Neuron (in vitro differentiated cells): ENCODE results near the gene CLCA2.
"Not testable (repeated sequence)": the region's sequence is repeated elsewhere in the genome, so short reads cannot be mapped to it uniquely, and the experiment has no call there.

ENCODE experiments used
- H2AFZ ChIP-seq: one replicate; pipeline ENCODE4 v1.6.1; 2013; ENCODE audit warnings: low read depth, mild to moderate bottlenecking, inconsistent platforms, low read length, moderate library complexity
- H3K27me3 ChIP-seq: one replicate; pipeline ENCODE4 v1.6.1; 2013; ENCODE audit warnings: low read length; ENCODE audit not compliant: insufficient read depth
- H3K36me3 ChIP-seq: one replicate; pipeline ENCODE4 v1.6.1; 2013; ENCODE audit warnings: low read length; ENCODE audit not compliant: insufficient read depth
- H3K4me1 ChIP-seq: one replicate; pipeline ENCODE4 v1.6.1; 2013; ENCODE audit warnings: low read length; ENCODE audit not compliant: insufficient read depth
- H3K4me3 ChIP-seq: 2 replicates; pipeline ENCODE4 v1.5.1; 2013; ENCODE audit warnings: mild to moderate bottlenecking, low read length, moderate library complexity
- H3K9me3 ChIP-seq: one replicate; pipeline ENCODE4 v1.6.1; 2013; ENCODE audit warnings: low read length

Gene CLCA2

GRCh38 chr1:86499987-86500593 lies 76.1 kb downstream of the CLCA2 start:
- Histone ChIP-seq H3K4me1 (no peaks in the 10 kb centered on the region), H3K4me3 (no peak overlapping the region), H2AFZ (no peak overlapping the region), H3K36me3 (no peaks in the 10 kb centered on the region), H3K27me3 (peaks cover 8% of the 10 kb centered on the region), H3K9me3 (no peaks in the 10 kb centered on the region)

- H3K4me3 ChIP-seq: no peak overlapping the region
- no peak overlapping the region for H2AFZ ChIP-seq
- H3K36me3 ChIP-seq: no peaks in the 10 kb centered on the region
Observed at GRCh38 chr1:86500714-86501113, 76.7 kb downstream of the CLCA2 start.

GRCh38 chr1:86502125-86502646 lies 78.2 kb downstream of the CLCA2 start:
- not testable (repeated sequence) for H3K27me3 ChIP-seq, H3K4me3 ChIP-seq, H3K9me3 ChIP-seq, H3K4me1 ChIP-seq, H3K36me3 ChIP-seq, H2AFZ ChIP-seq

More at GRCh38 chr1:86500714-86501113, 76.7 kb downstream of the CLCA2 start:
- H3K4me1 ChIP-seq: peaks cover 4% of the 10 kb centered on the region
- H3K9me3 ChIP-seq: no peaks in the 10 kb centered on the region
- H3K27me3 ChIP-seq: peaks cover 8% of the 10 kb centered on the region

- H3K36me3 ChIP-seq: no peaks in the 10 kb centered on the region
- H3K27me3 ChIP-seq: peaks cover 5% of the 10 kb centered on the region
- no peak overlapping the region for H2AFZ ChIP-seq
- no peaks in the 10 kb centered on the region for H3K9me3 ChIP-seq
- peaks cover 4% of the 10 kb centered on the region for H3K4me1 ChIP-seq
- H3K4me3 ChIP-seq: no peak overlapping the region
Observed at GRCh38 chr1:86502721-86503405, 78.9 kb downstream of the CLCA2 start.

GRCh38 chr1:86503406-86504136 lies 79.6 kb downstream of the CLCA2 start:
- H3K4me3 ChIP-seq: no peak overlapping the region
- no peaks in the 10 kb centered on the region for H3K9me3 ChIP-seq
- H3K27me3 ChIP-seq: peaks cover 4% of the 10 kb centered on the region
- H3K4me1 ChIP-seq: peaks cover 4% of the 10 kb centered on the region
- no peak overlapping the region for H2AFZ ChIP-seq
- H3K36me3 ChIP-seq: no peaks in the 10 kb centered on the region

- Histone ChIP-seq H3K4me1 (peaks cover 4% of the 10 kb centered on the region), H3K4me3 (no peak overlapping the region), H3K36me3 (no peaks in the 10 kb centered on the region), H3K9me3 (no peaks in the 10 kb centered on the region), H3K27me3 (peaks cover 2% of the 10 kb centered on the region), H2AFZ (no peak overlapping the region)
Observed at GRCh38 chr1:86504137-86504479, 80.1 kb downstream of the CLCA2 start.

GRCh38 chr1:86504895-86505563 lies 81.1 kb downstream of the CLCA2 start:
- Histone ChIP-seq H3K9me3 (no peaks in the 10 kb centered on the region), H3K27me3 (peaks cover 2% of the 10 kb centered on the region), H3K4me1 (peaks cover 4% of the 10 kb centered on the region), H3K4me3 (no peak overlapping the region), H2AFZ (no peak overlapping the region), H3K36me3 (no peaks in the 10 kb centered on the region)

- H3K27me3 ChIP-seq: peaks cover 2% of the 10 kb centered on the region
- no peak overlapping the region for H2AFZ ChIP-seq
- peaks cover 4% of the 10 kb centered on the region for H3K4me1 ChIP-seq
- no peak overlapping the region for H3K4me3 ChIP-seq
- H3K9me3 ChIP-seq: no peaks in the 10 kb centered on the region
- H3K36me3 ChIP-seq: no peaks in the 10 kb centered on the region
Observed at GRCh38 chr1:86505564-86505902, 81.6 kb downstream of the CLCA2 start.
